CD8-positive, alpha-beta memory T cell (primary cell): ENCODE data around the gene TSPEAR. TPM values are rescaled to one million over a fixed set of nuclear protein-coding genes. Genes with fewer than 3 reads are reported as not detected.
A peak's percentile ranks its signal among the peaks of the same experiment; 100 is the strongest.

Source experiments
- CTCF ChIA-PET: fragments of 350-600 bp; sonication (Branson Sonifier 250); formaldehyde crosslinking; loops from one replicate; lab custom pipeline; 2021; ENCODE audit warnings: antibody characterized with exemption; lab: Charles Lee
- POLR2A ChIA-PET: fragments of 350-600 bp; sonication (Branson Sonifier 250); formaldehyde crosslinking; loops from one replicate; lab custom pipeline; 2021; ENCODE audit warnings: antibody characterized with exemption; lab: Charles Lee
- DNase-seq, 5 donors: peaks; one replicate each; pipeline versions ENCODE4 v3.0.0 to v3.0.0-alpha.2; 2020 to 2022; ENCODE audit warnings: mixed read lengths in 1 of 5
- H3K27ac ChIP-seq: one replicate; pipeline ENCODE4 v1.7.0; 2013; ENCODE audit warnings: low read depth, mild to moderate bottlenecking, low read length, moderate library complexity
- H3K27me3 ChIP-seq: 2 replicates; pipeline ENCODE4 v1.7.0; 2013; ENCODE audit warnings: low read length, mild to moderate bottlenecking; ENCODE audit not compliant: insufficient read depth, poor library complexity, severe bottlenecking
- H3K36me3 ChIP-seq: 2 replicates; pipeline ENCODE4 v1.7.0; 2013; ENCODE audit warnings: mild to moderate bottlenecking, low read length, moderate library complexity; ENCODE audit not compliant: insufficient read depth
- H3K4me1 ChIP-seq: 2 replicates; pipeline ENCODE4 v1.7.0; 2013; ENCODE audit warnings: mild to moderate bottlenecking, low read length, moderate library complexity; ENCODE audit not compliant: insufficient read depth
- H3K4me3 ChIP-seq: 2 replicates; pipeline ENCODE4 v1.7.0; 2013; ENCODE audit warnings: mild to moderate bottlenecking, low read length
- H3K9me3 ChIP-seq: 2 replicates; pipeline ENCODE4 v1.7.0; 2013; ENCODE audit warnings: mild to moderate bottlenecking, low read length
- H3K27ac Mint-ChIP-seq, 8 donors: one replicate each; pipeline ENCODE4 v1.8.0; 2020 to 2021; ENCODE audit warnings: mixed read lengths in 8 of 8, mild to moderate bottlenecking in 6 of 8, inconsistent platforms in 3 of 8, moderate library complexity in 3 of 8
- H3K27me3 Mint-ChIP-seq, 2 donors: one replicate each; pipeline ENCODE4 v1.8.0; 2020 to 2021; ENCODE audit warnings: mixed read lengths in 2 of 2, mild to moderate bottlenecking in 1 of 2, moderate library complexity in 1 of 2
- H3K36me3 Mint-ChIP-seq, 3 donors: one replicate each; pipeline ENCODE4 v1.8.0; 2020 to 2021; ENCODE audit warnings: mixed read lengths in 3 of 3, inconsistent platforms in 1 of 3, mild to moderate bottlenecking in 1 of 3
- H3K4me1 Mint-ChIP-seq, 3 donors: one replicate each; pipeline ENCODE4 v1.8.0; 2020 to 2021; ENCODE audit warnings: mixed read lengths in 3 of 3, inconsistent platforms in 1 of 3, mild to moderate bottlenecking in 1 of 3
- H3K4me3 Mint-ChIP-seq, 7 donors: one replicate each; pipeline ENCODE4 v1.8.0; 2020 to 2021; ENCODE audit warnings: mixed read lengths in 7 of 7, mild to moderate bottlenecking in 6 of 7, moderate library complexity in 4 of 7, inconsistent platforms in 2 of 7
- H3K9me3 Mint-ChIP-seq, 5 donors: one replicate each; pipeline ENCODE4 v1.8.0; 2020 to 2022; ENCODE audit warnings: mixed read lengths in 5 of 5, mild to moderate bottlenecking in 3 of 5, moderate library complexity in 2 of 5, inconsistent platforms in 1 of 5
- polyA plus RNA-seq: library from polyadenylated mRNA; unstranded; fragments of 300-500 nt; fragmentation: Illumina TruSeq; gene quantifications from one replicate; pipeline ENCODE4 v1.2.3, GENCODE V29; 2021
- total RNA-seq, 2 experiments: library from RNA; stranded (reverse); gene quantifications; one replicate each; pipeline ENCODE4 v1.2.3, GENCODE V29; 2021

TSPEAR gene
- total and polyA plus RNA-seq, 3 experiments from 2014 or later = 0.05 TPM; not detected in 2

- Mint-ChIP-seq H3K27me3 (peaks cover 1 to 6% of the 10 kb centered on the region in 2 donors), H3K36me3 (no peaks in the 10 kb centered on the region), H3K4me3 (no peak overlapping the region), H3K4me1 (no peaks in the 10 kb centered on the region), H3K27ac (peak overlapping the region in 1 of 8 donors; percentile 39), H3K9me3 (no peaks in the 10 kb centered on the region)
- no peaks in the 10 kb centered on the region for H3K4me1 ChIP-seq
- H3K27ac ChIP-seq = no peak overlapping the region
- POLR2A ChIA-PET = no interaction called here
- no peak overlapping the region for H3K4me3 ChIP-seq
- no peaks in the 10 kb centered on the region for H3K9me3 ChIP-seq
- H3K27me3 ChIP-seq = no peaks in the 10 kb centered on the region
- CTCF ChIA-PET = no interaction called here
- no peaks in the 10 kb centered on the region for H3K36me3 ChIP-seq
- DNase-seq = no peak
Measured at GRCh38 chr21:44526096-44526997, 185.0 kb downstream of the TSPEAR start.

- CTCF ChIA-PET = interaction anchor here (1.2 kb wide), 1 partner anchor 15 kb away, joined by 3 read pairs; no protein-coding TSS in a partner anchor
- H3K4me1 ChIP-seq = no peaks in the 10 kb centered on the region
- no peaks in the 10 kb centered on the region for H3K9me3 ChIP-seq
- H3K27ac Mint-ChIP-seq = peak overlapping the region in 1 of 8 donors; percentile 39
- H3K4me1 Mint-ChIP-seq = no peaks in the 10 kb centered on the region
- DNase-seq = no peak
- no peaks in the 10 kb centered on the region for H3K36me3 ChIP-seq
- H3K27me3 Mint-ChIP-seq = peaks cover 1 to 6% of the 10 kb centered on the region in 2 donors
- no peak overlapping the region for H3K4me3 Mint-ChIP-seq
- H3K27ac ChIP-seq = no peak overlapping the region
- H3K27me3 ChIP-seq = no peaks in the 10 kb centered on the region
- no peaks in the 10 kb centered on the region for H3K36me3 Mint-ChIP-seq
- no peak overlapping the region for H3K4me3 ChIP-seq
- POLR2A ChIA-PET = no interaction called here
- no peaks in the 10 kb centered on the region for H3K9me3 Mint-ChIP-seq
Measured at GRCh38 chr21:44525391-44526095, 185.8 kb downstream of the TSPEAR start.

GRCh38 chr21:44524414-44525371 is 186.7 kb downstream of the TSPEAR start:
- Mint-ChIP-seq H3K36me3 (no peaks in the 10 kb centered on the region), H3K4me3 (no peak overlapping the region), H3K27me3 (peaks cover 0 to 1% of the 10 kb centered on the region in 2 donors), H3K9me3 (no peaks in the 10 kb centered on the region), H3K27ac (no peak overlapping the region), H3K4me1 (no peaks in the 10 kb centered on the region)
- no peak overlapping the region for H3K27ac ChIP-seq
- CTCF ChIA-PET = interaction anchor here (1.2 kb wide), 1 partner anchor 14 kb away, joined by 3 read pairs; no protein-coding TSS in a partner anchor
- H3K27me3 ChIP-seq = no peaks in the 10 kb centered on the region
- no peaks in the 10 kb centered on the region for H3K4me1 ChIP-seq
- H3K4me3 ChIP-seq = no peak overlapping the region
- DNase-seq = no peak
- no peaks in the 10 kb centered on the region for H3K36me3 ChIP-seq
- no peaks in the 10 kb centered on the region for H3K9me3 ChIP-seq
- POLR2A ChIA-PET = no interaction called here

- Histone ChIP-seq H3K27ac (no peak overlapping the region), H3K4me3 (no peak overlapping the region), H3K36me3 (no peaks in the 10 kb centered on the region), H3K27me3 (no peaks in the 10 kb centered on the region), H3K4me1 (no peaks in the 10 kb centered on the region), H3K9me3 (no peaks in the 10 kb centered on the region)
- POLR2A ChIA-PET = no interaction called here
- Mint-ChIP-seq H3K4me3 (no peak overlapping the region), H3K36me3 (no peaks in the 10 kb centered on the region), H3K9me3 (no peaks in the 10 kb centered on the region), H3K4me1 (no peaks in the 10 kb centered on the region), H3K27me3 (peaks cover 0 to 1% of the 10 kb centered on the region in 2 donors), H3K27ac (no peak overlapping the region)
- no peak for DNase-seq
- CTCF ChIA-PET = no interaction called here
Measured at GRCh38 chr21:44523567-44524413, 187.6 kb downstream of the TSPEAR start.

GRCh38 chr21:44522753-44523204 is 188.6 kb downstream of the TSPEAR start:
- Histone ChIP-seq H3K27me3 (no peaks in the 10 kb centered on the region), H3K9me3 (no peaks in the 10 kb centered on the region), H3K4me3 (no peak overlapping the region), H3K27ac (no peak overlapping the region), H3K36me3 (no peaks in the 10 kb centered on the region), H3K4me1 (no peaks in the 10 kb centered on the region)
- no peak for DNase-seq
- H3K36me3 Mint-ChIP-seq = no peaks in the 10 kb centered on the region
- no peak overlapping the region for H3K4me3 Mint-ChIP-seq
- no peaks in the 10 kb centered on the region for H3K9me3 Mint-ChIP-seq
- POLR2A ChIA-PET = no interaction called here
- CTCF ChIA-PET = no interaction called here
- H3K27me3 Mint-ChIP-seq = no peaks in the 10 kb centered on the region
- no peak overlapping the region for H3K27ac Mint-ChIP-seq
- no peaks in the 10 kb centered on the region for H3K4me1 Mint-ChIP-seq

GRCh38 chr21:44521928-44522752 is 189.2 kb downstream of the TSPEAR start:
- POLR2A ChIA-PET = no interaction called here
- Mint-ChIP-seq H3K36me3 (no peaks in the 10 kb centered on the region), H3K4me1 (no peaks in the 10 kb centered on the region), H3K27me3 (no peaks in the 10 kb centered on the region), H3K4me3 (no peak overlapping the region), H3K27ac (no peak overlapping the region), H3K9me3 (no peaks in the 10 kb centered on the region)
- Histone ChIP-seq H3K27me3 (no peaks in the 10 kb centered on the region), H3K27ac (no peak overlapping the region), H3K36me3 (no peaks in the 10 kb centered on the region), H3K4me1 (no peaks in the 10 kb centered on the region), H3K9me3 (no peaks in the 10 kb centered on the region), H3K4me3 (no peak overlapping the region)
- DNase-seq = no peak
- CTCF ChIA-PET = no interaction called here
